K562 (cell line): ENCODE data around the gene SMARCB1. TPM values are rescaled to one million over a fixed set of nuclear protein-coding genes. Genes with fewer than 3 reads are reported as not detected.

Experiments
- C11orf30 ChIP-seq: fragments of 450-650 bp; IDR thresholded peaks from 2 replicates; pipeline ENCODE4 v1.6.1; 2016; ENCODE audit warnings: low read depth, mild to moderate bottlenecking
- CBX5 ChIP-seq: IDR thresholded peaks from 2 replicates; pipeline ENCODE4 v1.6.1; 2014; ENCODE audit warnings: low read depth, borderline replicate concordance
- ELF4 ChIP-seq: fragments of 450-650 bp; formaldehyde crosslinking; IDR thresholded peaks from 2 replicates; pipeline ENCODE4 v1.4.0; 2022; ENCODE audit warnings: missing genetic modification characterization
- HBP1 ChIP-seq: fragments of 450-650 bp; formaldehyde crosslinking; IDR thresholded peaks from 2 replicates; pipeline ENCODE4 v1.4.0; 2022; ENCODE audit warnings: missing genetic modification characterization
- LEF1 ChIP-seq: fragments of 450-650 bp; IDR thresholded peaks from 2 replicates; pipeline ENCODE4 v1.6.1; 2016; ENCODE audit warnings: mild to moderate bottlenecking
- MCM7 ChIP-seq, 2 experiments: fragments of 450-650 bp; IDR thresholded peaks; 2 replicates each; pipeline ENCODE4 v1.6.1; 2016 to 2018
- NELFE ChIP-seq: IDR thresholded peaks from 2 replicates; pipeline ENCODE4 v1.6.1; 2011; ENCODE audit warnings: mild to moderate bottlenecking; ENCODE audit not compliant: insufficient read depth, insufficient read length
- RB1 ChIP-seq: fragments of 450-650 bp; IDR thresholded peaks from 2 replicates; pipeline ENCODE4 v1.6.1; 2017; ENCODE audit warnings: low read depth, mild to moderate bottlenecking
- RERE ChIP-seq: sonication (generic); formaldehyde crosslinking; IDR thresholded peaks from 2 replicates; pipeline ENCODE4 v1.8.0; 2023; ENCODE audit warnings: missing genetic modification reagents, mild to moderate bottlenecking, borderline replicate concordance
- SP2 ChIP-seq: IDR thresholded peaks from 2 replicates; pipeline ENCODE4 v1.6.1; 2011; ENCODE audit warnings: mild to moderate bottlenecking, low read depth, low read length, moderate library complexity; ENCODE audit not compliant: poor library complexity, severe bottlenecking; ENCODE audit errors: extremely low read depth
- TRIM25 ChIP-seq: fragments of 450-650 bp; IDR thresholded peaks from 2 replicates; pipeline ENCODE4 v1.7.0; 2016; ENCODE audit warnings: borderline replicate concordance
- U2AF1 ChIP-seq: fragments of 200-400 bp; formaldehyde crosslinking; optimal IDR thresholded peaks from 2 replicates; pipeline ENCODE3; 2017; ENCODE audit warnings: mild to moderate bottlenecking, low read depth, low read length, moderate library complexity
- YY1 ChIP-seq, 3 experiments: IDR thresholded peaks; 2 replicates each; pipeline ENCODE4 v1.6.1; 2011; ENCODE audit warnings: low read length in 2 of 3, mild to moderate bottlenecking in 2 of 3, moderate library complexity in 2 of 3, borderline replicate concordance in 1 of 3, control low read depth in 1 of 3, low read depth in 1 of 3; ENCODE audit not compliant: insufficient read depth in 3 of 3, insufficient replicate concordance in 2 of 3, control insufficient read depth in 1 of 3, insufficient read length in 1 of 3; ENCODE audit errors: extremely low read depth in 1 of 3
- polyA plus RNA-seq, 8 experiments: library from polyadenylated mRNA; depleted of rRNA in 4 of 8; stranded (reverse) in 5 of 8; unstranded in 3 of 8; fragments of >200 nt; fragmentation: Nextera tagmentation in 2 of 8; fragmentation: Illumina TruSeq in 1 of 8; extraction: Ambion mirVana in 2 of 8; extraction: Trizol in 1 of 8; gene quantifications; 2 replicates each; pipeline versions ENCODE4 v1.2.1 to v1.2.3, GENCODE V29; 2011 to 2014; ENCODE audit warnings: inconsistent platforms in 1 of 8, missing spikeins in 1 of 8
- total RNA-seq, 7 experiments: library from RNA; depleted of rRNA in 6 of 7; stranded (reverse); fragments of >200 nt in 6 of 7; fragmentation: Illumina TruSeq in 2 of 7; extraction: Trizol in 2 of 7; gene quantifications; 2 replicates each; pipeline versions ENCODE4 v1.2.1 to v1.2.3, GENCODE V29; 2011 to 2021; ENCODE audit warnings: low replicate concordance in 1 of 7
- TF ChIP-seq, protein P1 (sequence below), 2 experiments: fragments of 450-650 bp; conservative IDR thresholded peaks; 2 replicates each; pipeline ENCODE4 v1.6.1; 2017; ENCODE audit warnings: mild to moderate bottlenecking in 2 of 2, moderate library complexity in 2 of 2

The SMARCB1 gene
- total and polyA plus RNA-seq, 9 of the 15 experiments (the other 6 are each of a cell fraction or from before 2014, with no cell fraction given), result 1.2 to 113 (median 65.4) TPM

DNA sequence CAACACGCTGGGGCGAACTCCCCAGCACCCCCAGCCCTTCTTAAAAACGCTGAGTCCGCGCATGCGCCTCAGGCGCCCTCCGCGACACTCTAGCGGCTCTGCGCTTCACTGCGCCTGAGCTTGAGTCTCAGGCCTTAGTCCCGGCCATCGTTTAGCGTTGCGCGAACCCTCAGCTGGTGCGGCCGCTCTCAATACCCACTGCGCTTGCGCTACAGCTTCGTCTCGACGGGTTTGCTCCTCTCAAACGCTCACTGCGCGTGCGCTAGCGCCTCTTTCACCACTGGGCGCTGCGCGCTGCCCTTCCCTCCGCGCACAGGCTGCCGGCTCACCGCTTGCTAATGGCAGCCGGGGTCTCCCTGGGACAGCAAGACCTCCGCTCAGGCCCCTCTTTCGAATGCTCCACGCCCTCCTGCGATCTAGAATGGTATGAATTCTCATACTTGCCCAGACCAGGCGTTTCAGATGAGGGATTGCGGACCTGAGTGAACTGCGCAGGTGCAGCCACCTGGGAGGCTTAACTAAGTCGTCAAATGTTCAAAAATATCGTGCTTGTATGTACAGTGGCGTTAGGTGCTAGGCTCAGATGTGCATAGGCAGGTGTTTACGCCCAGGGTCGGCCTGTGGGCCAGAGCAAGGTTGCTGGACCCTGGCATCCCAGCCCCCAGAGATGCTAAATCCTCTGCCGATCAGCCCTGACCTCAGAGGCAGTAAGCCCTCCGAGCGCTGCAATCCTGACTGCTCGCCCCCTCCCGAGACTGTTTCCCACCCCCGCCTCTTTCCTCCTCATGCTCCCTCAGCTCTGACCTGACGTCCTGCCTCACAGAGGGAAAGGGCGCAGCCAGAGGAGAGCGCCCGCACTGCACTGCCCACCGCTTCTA is 71.1 kb downstream of the SMARCB1 start, which contains the start of gene SLC2A11 (continued):
- TF ChIP-seq YY1 (IDR thresholded peaks at IDR 0.05; ENCODE audit: borderline replicate concordance in 1 of 3, control insufficient read depth in 1 of 3, extremely low read depth in 1 of 3, insufficient read depth in 3 of 3, insufficient read length in 1 of 3, insufficient replicate concordance in 2 of 3, low read depth in 1 of 3, low read length in 2 of 3) (peak in 1 of 3 experiments; percentile 65), MCM7 (IDR thresholded peaks at IDR 0.05) (no peak), U2AF1 (no peak), HBP1 (CRISPR knock-in tag) (no peak), NELFE (no peak), RERE (CRISPR knock-in tag) (no peak), C11orf30 (peak; percentile 62), LEF1 (no peak), TRIM25 (no peak), ELF4 (CRISPR knock-in tag) (no peak), CBX5 (no peak), RB1 (no peak), SP2 (no peak)
- TF ChIP-seq, protein P1, sequence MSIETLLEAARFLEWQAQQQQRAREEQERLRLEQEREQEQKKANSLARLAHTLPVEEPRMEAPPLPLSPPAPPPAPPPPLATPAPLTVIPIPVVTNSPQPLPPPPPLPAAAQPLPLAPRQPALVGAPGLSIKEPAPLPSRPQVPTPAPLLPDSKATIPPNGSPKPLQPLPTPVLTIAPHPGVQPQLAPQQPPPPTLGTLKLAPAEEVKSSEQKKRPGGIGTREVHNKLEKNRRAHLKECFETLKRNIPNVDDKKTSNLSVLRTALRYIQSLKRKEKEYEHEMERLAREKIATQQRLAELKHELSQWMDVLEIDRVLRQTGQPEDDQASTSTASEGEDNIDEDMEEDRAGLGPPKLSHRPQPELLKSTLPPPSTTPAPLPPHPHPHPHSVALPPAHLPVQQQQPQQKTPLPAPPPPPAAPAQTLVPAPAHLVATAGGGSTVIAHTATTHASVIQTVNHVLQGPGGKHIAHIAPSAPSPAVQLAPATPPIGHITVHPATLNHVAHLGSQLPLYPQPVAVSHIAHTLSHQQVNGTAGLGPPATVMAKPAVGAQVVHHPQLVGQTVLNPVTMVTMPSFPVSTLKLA (conservative IDR thresholded peaks at IDR 0.05), result no peak
